Smooth muscle cell (in vitro differentiated cells): ENCODE data around the gene STIL. TPM values are rescaled to one million over a fixed set of nuclear protein-coding genes. Genes with fewer than 3 reads are reported as not detected.
A peak's percentile ranks its signal among the peaks of the same experiment; 100 is the strongest.

Experiments
- DNase-seq: peaks from one replicate; lab custom pipeline; 2025; ENCODE audit not compliant: unreplicated experiment; lab: John Stamatoyannopoulos, UW
- H2AFZ ChIP-seq: fragments of 200-600 bp; sonication (generic); 2 replicates; pipeline ENCODE4 v1.6.0; 2016; ENCODE audit warnings: antibody characterized with exemption, low read depth, mild to moderate bottlenecking
- H3F3A ChIP-seq: fragments of 200-600 bp; sonication (generic); 2 replicates; pipeline ENCODE4 v1.6.0; 2017; ENCODE audit warnings: antibody characterized with exemption, low read depth
- H3K27ac ChIP-seq: fragments of 200-600 bp; sonication (generic); 2 replicates; pipeline ENCODE4 v1.5.1; 2016; ENCODE audit warnings: low read depth, mild to moderate bottlenecking
- H3K27me3 ChIP-seq: fragments of 200-600 bp; sonication (generic); 2 replicates; pipeline ENCODE4 v1.6.1; 2016; ENCODE audit warnings: low read depth, mild to moderate bottlenecking
- H3K36me3 ChIP-seq: fragments of 200-600 bp; sonication (generic); 2 replicates; pipeline ENCODE4 v1.5.1; 2016; ENCODE audit warnings: low read depth
- H3K4me1 ChIP-seq: fragments of 200-600 bp; sonication (generic); 2 replicates; pipeline ENCODE4 v1.5.1; 2016; ENCODE audit warnings: low read depth
- H3K4me2 ChIP-seq: fragments of 200-600 bp; sonication (generic); 2 replicates; pipeline ENCODE4 v1.6.0; 2016; ENCODE audit warnings: mild to moderate bottlenecking
- H3K4me3 ChIP-seq: fragments of 200-600 bp; sonication (generic); 2 replicates; pipeline ENCODE4 v1.5.1; 2016; ENCODE audit warnings: mild to moderate bottlenecking
- H3K79me2 ChIP-seq: fragments of 200-600 bp; sonication (generic); 2 replicates; pipeline ENCODE4 v1.6.0; 2016; ENCODE audit warnings: low read depth, mild to moderate bottlenecking
- H3K9ac ChIP-seq: fragments of 200-600 bp; sonication (generic); 2 replicates; pipeline ENCODE4 v1.6.0; 2016; ENCODE audit warnings: low read depth
- H3K9me3 ChIP-seq: fragments of 200-600 bp; sonication (generic); replicated peaks from 2 replicates; pipeline ENCODE4 v1.5.1; 2016; ENCODE audit warnings: low read depth
- H4K20me1 ChIP-seq: fragments of 200-600 bp; sonication (generic); 2 replicates; pipeline ENCODE4 v1.6.0; 2016; ENCODE audit warnings: low read depth
- WGBS: methylation state at CpG from one replicate; pipeline ENCODE4 v1.1.7; 2016; ENCODE audit warnings: low lambda C conversion rate; 5-methylcytosine and 5-hydroxymethylcytosine counted together
- polyA plus RNA-seq: library from polyadenylated mRNA; unstranded; fragments of >200 nt; fragmentation: Nextera tagmentation; extraction: Ambion mirVana; gene quantifications from 2 replicates; pipeline ENCODE4 v1.2.1, GENCODE V29; 2016
- total RNA-seq: library from RNA; depleted of rRNA; stranded (reverse); fragments of >200 nt; gene quantifications from 2 replicates; pipeline ENCODE4 v1.2.3, GENCODE V29; 2014
- TF ChIP-seq, protein P1 (sequence below): fragments of 200-600 bp; sonication (generic); IDR thresholded peaks from 2 replicates; pipeline ENCODE4 v1.5.1; 2017; ENCODE audit warnings: borderline replicate concordance, mild to moderate bottlenecking, antibody characterized with exemption; ENCODE audit not compliant: insufficient read depth, poor library complexity, severe bottlenecking

STIL gene
- total and polyA plus RNA-seq, 2 experiments from 2014 or later: 4.6 to 6.1 TPM

GRCh38 chr1:47224676-47225399 is 89.1 kb downstream of the STIL start:
- no peak overlapping the region for H2AFZ ChIP-seq
- DNase-seq: no peak
- H3K36me3 ChIP-seq: no peaks in the 10 kb centered on the region
- H3K4me3 ChIP-seq: peak overlapping the region; percentile 35
- H3K27me3 ChIP-seq: peaks cover 97% of the 10 kb centered on the region
- H3K79me2 ChIP-seq: no peaks in the 10 kb centered on the region
- H3K9me3 ChIP-seq: no peaks in the 10 kb centered on the region
- TF ChIP-seq, protein P1, sequence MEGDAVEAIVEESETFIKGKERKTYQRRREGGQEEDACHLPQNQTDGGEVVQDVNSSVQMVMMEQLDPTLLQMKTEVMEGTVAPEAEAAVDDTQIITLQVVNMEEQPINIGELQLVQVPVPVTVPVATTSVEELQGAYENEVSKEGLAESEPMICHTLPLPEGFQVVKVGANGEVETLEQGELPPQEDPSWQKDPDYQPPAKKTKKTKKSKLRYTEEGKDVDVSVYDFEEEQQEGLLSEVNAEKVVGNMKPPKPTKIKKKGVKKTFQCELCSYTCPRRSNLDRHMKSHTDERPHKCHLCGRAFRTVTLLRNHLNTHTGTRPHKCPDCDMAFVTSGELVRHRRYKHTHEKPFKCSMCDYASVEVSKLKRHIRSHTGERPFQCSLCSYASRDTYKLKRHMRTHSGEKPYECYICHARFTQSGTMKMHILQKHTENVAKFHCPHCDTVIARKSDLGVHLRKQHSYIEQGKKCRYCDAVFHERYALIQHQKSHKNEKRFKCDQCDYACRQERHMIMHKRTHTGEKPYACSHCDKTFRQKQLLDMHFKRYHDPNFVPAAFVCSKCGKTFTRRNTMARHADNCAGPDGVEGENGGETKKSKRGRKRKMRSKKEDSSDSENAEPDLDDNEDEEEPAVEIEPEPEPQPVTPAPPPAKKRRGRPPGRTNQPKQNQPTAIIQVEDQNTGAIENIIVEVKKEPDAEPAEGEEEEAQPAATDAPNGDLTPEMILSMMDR: no peak
- no peaks in the 10 kb centered on the region for H4K20me1 ChIP-seq
- H3K9ac ChIP-seq: no peak overlapping the region
- no peaks in the 10 kb centered on the region for H3F3A ChIP-seq
- H3K27ac ChIP-seq: no peak overlapping the region
- 8% methylated on average over 23 of the region's 30 CpGs for WGBS
- H3K4me2 ChIP-seq: peak overlapping the region; percentile 78
- H3K4me1 ChIP-seq: peaks cover 5% of the 10 kb centered on the region

- TF ChIP-seq, protein P1: no peak
- Histone ChIP-seq H3K27ac (no peak overlapping the region), H3K4me1 (peaks cover 5% of the 10 kb centered on the region), H3K4me2 (no peak overlapping the region), H3K4me3 (no peak overlapping the region), H3K27me3 (peaks cover 95% of the 10 kb centered on the region), H3K79me2 (no peaks in the 10 kb centered on the region), H2AFZ (no peak overlapping the region), H3K9ac (no peak overlapping the region), H3K9me3 (no peaks in the 10 kb centered on the region), H3F3A (no peaks in the 10 kb centered on the region), H3K36me3 (no peaks in the 10 kb centered on the region), H4K20me1 (no peaks in the 10 kb centered on the region)
- WGBS: 12% methylated on average over 9 of the region's 9 CpGs
- no peak for DNase-seq
Observed at GRCh38 chr1:47223921-47224675, 89.8 kb downstream of the STIL start.

- Histone ChIP-seq H4K20me1 (no peaks in the 10 kb centered on the region), H3K27ac (no peak overlapping the region), H3K9me3 (no peaks in the 10 kb centered on the region), H3K4me1 (peaks cover 5% of the 10 kb centered on the region), H2AFZ (no peak overlapping the region), H3K4me2 (no peak overlapping the region), H3F3A (no peaks in the 10 kb centered on the region), H3K79me2 (no peaks in the 10 kb centered on the region), H3K27me3 (peaks cover 95% of the 10 kb centered on the region), H3K36me3 (no peaks in the 10 kb centered on the region), H3K4me3 (no peak overlapping the region), H3K9ac (no peak overlapping the region)
- no peak for DNase-seq
- TF ChIP-seq, protein P1: no peak
- WGBS: 39% methylated on average over 10 of the region's 10 CpGs
Observed at GRCh38 chr1:47223174-47223920, 90.6 kb downstream of the STIL start.
